Loucy (cell line): Measurements from ENCODE around the gene LKAAEAR1.

Experiments
- CTCF ChIP-seq: fragments of 200-600 bp; sonication (generic); conservative IDR thresholded peaks from 2 replicates; pipeline ENCODE4 v1.5.1; 2014; ENCODE audit warnings: mild to moderate bottlenecking, antibody characterized with exemption, low read length
- EZH2phosphoT487 ChIP-seq: fragments of 200-600 bp; IDR thresholded peaks from 2 replicates; pipeline ENCODE4 v1.6.1; 2018; ENCODE audit warnings: antibody characterized with exemption, mild to moderate bottlenecking, moderate library complexity, borderline replicate concordance

GRCh38 chr20:64076061-64076997 is 7.9 kb downstream of the LKAAEAR1 start:
- TF ChIP-seq CTCF = no peak
- no peak for TF ChIP-seq EZH2phosphoT487
